Left hindlimb (tissue), 1 donor: ENCODE measurements around the gene SLC12A2.

Source experiments
- DNase-seq: peaks from one replicate; pipeline ENCODE4 v3.0.0-alpha.2; 2018

SLC12A2 gene

DNA sequence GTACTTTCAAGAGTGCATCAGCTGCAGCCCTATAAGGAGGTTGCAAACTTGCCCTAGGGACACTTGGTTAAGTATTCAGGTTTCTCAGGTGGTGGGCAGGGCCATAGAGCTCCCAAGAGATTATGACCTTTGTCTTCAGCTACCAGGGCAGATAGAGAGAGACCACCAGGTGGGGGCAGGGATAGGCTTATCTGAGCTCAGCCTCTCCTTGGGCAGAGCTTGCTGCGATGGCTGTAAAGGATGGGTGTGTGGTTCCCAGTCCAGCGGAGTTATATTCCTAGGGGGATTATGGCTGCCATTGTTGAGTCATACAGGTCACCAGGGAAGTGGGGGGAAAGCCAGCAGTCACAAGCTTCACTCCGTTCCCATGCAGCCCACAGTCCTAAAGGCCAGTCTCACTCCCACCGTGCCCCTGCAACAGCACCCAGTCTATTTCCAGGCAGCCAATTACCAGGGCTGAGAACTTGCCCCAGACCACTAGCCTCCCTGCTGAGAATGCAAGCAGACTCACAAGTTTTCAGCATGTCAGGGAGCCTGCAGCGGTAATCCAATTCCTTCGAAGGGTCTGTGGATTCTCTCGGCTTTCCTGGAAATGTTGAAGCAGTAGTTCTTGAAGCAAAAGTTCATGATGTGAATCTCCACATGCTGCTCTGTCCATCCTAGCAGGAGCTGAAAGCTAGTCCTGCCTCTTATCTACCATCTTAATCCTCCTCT is 151.5 kb downstream of the SLC12A2 start:
- DNase-seq, result no peak

DNA sequence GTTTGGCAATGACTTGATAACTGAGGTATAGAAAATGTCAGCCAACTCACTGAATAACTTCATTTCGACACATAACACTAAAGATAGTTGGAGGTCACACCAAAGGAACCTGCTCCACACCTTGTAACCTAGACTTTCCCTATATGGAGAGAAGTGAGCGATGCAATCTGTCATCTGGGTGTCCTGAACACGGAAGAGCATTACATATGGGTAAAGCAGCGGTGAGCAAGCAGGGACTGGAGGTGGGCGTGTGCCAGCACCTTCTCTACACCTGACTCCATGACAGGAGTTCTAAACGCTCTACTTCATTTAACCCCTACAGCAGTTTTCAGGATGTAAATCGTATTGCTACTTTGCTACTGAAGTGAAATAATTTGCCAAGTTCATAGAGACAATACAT is 152.8 kb downstream of the SLC12A2 start:
- DNase-seq, result no peak

GRCh38 chr5:128237000-128237399 is 153.4 kb downstream of the SLC12A2 start:
- no peak for DNase-seq

DNA sequence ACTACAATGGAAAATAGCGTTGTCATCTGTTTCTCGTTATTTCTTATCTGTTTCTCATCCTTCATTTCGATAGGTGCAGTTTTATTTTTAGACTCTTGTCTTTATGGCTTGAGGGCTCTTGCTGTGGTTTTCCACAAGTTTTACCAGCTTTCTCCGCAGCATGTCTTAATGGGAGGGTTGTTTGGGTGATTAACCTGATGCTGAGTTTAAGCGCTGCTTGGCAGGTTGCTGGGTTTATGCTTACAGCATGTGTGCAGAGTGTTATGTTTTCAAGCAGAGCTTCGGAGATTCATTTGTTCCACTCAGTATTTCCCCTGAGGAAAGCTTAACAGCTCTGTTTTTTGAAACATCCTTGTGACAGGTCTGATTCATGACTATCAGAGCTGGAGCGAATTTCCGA is 154.0 kb downstream of the SLC12A2 start:
- DNase-seq, result no peak
